ENCODE measurements around the gene DHDH. TPM values are rescaled to one million over a fixed set of nuclear protein-coding genes. Genes with fewer than 3 reads are reported as not detected.
A peak's percentile ranks its signal among the peaks of the same experiment; 100 is the strongest.
"Not testable (repeated sequence)": the region's sequence is repeated elsewhere in the genome, so short reads cannot be mapped to it uniquely, and the experiment has no call there.

The DHDH gene
- total RNA-seq, 6 donors from 2014 or later: 1.9 to 6.3 (median 2.8) TPM

DNA sequence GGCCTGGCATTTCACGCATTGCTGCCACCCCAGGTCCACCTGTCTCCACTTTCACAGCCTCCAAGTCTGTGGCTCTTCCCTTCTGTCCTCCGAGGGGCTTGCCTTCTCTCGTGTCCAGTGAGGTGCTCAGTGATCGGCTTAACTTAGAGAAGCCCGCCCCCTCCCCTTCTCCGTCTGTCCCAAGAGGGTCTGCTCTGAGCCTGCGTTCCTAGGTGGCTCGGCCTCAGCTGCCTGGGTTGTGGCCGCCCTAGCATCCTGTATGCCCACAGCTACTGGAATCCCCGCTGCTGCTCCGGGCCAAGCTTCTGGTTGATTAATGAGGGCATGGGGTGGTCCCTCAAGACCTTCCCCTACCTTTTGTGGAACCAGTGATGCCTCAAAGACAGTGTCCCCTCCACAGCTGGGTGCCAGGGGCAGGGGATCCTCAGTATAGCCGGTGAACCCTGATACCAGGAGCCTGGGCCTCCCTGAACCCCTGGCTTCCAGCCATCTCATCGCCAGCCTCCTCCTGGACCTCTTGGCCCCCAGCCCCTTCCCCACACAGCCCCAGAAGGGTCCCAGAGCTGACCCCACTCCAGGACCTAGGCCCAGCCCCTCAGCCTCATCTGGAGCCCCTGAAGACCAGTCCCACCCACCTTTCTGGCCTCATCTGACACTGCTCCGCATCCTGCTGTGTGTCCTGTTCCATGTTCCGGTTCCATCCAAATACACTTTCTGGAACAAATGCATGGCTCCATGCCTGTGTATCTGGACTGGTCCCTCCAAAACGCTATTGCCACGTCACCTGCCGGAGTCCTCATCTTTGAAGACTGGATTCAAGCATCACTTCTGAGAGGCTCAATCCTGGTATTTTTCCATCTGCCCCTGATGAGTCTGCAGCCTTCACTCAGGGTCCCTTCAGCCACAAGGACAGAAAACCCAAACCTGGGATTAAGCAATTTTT is 10.7 kb upstream of the DHDH start:
- TF ChIP-seq POLR2A (IDR thresholded peaks at IDR 0.05) (no peak), EP300 (IDR thresholded peaks at IDR 0.05) (no peak), POLR2AphosphoS5 (IDR thresholded peaks at IDR 0.05) (no peak), CTCF (IDR thresholded peaks at IDR 0.05) (no peak)
- ATAC-seq (ENCODE audit: low FRiP score in 2 of 2) (no peak), DNase-seq (no peak)
- Histone ChIP-seq H3K27ac (no peak overlapping the region), H3K4me3 (no peak overlapping the region), H3K36me3 (peaks cover 7 to 58% (median 46%) of the 10 kb centered on the region in 4 donors), H3K4me1 (peaks cover 0 to 13% (median 10%) of the 10 kb centered on the region in 4 donors), H3K27me3 (no peaks in the 10 kb centered on the region), H3K9me3 (no peaks in the 10 kb centered on the region)
- WGBS, 2 donors: 90 to 97% methylated on average over 15 to 17 of the region's 18 CpGs

- Histone ChIP-seq H3K27ac (peak overlapping the region in 3 of 4 donors; percentile 53 to 73 (median 68)), H3K4me3 (no peak overlapping the region), H3K4me1 (peaks cover 0 to 14% (median 11%) of the 10 kb centered on the region in 4 donors), H3K36me3 (peaks cover 7 to 33% (median 26%) of the 10 kb centered on the region in 4 donors), H3K9me3 (no peaks in the 10 kb centered on the region), H3K27me3 (no peaks in the 10 kb centered on the region)
- ATAC-seq (ENCODE audit: low FRiP score in 2 of 2) (peak in 1 of 2 donors; percentile 38), DNase-seq (peak in 1 of 2 donors; percentile 43)
- TF ChIP-seq POLR2A (IDR thresholded peaks at IDR 0.05) (no peak), POLR2AphosphoS5 (IDR thresholded peaks at IDR 0.05) (no peak), CTCF (IDR thresholded peaks at IDR 0.05) (no peak), EP300 (IDR thresholded peaks at IDR 0.05) (no peak)
- 71 to 79% methylated on average over 7 to 11 of the region's 11 CpGs for WGBS, 2 donors
These were observed 8.2 kb upstream of the DHDH start for GRCh38 chr19:48925240-48925843.

- H3K4me3 ChIP-seq; DNase-seq; H3K9me3 ChIP-seq; ATAC-seq (ENCODE audit: low FRiP score in 2 of 2); H3K27me3 ChIP-seq: not testable (repeated sequence)
- Histone ChIP-seq H3K27ac (peak overlapping the region in 3 of 4 donors; percentile 53 to 73 (median 68)), H3K36me3 (peaks cover 4 to 28% (median 23%) of the 10 kb centered on the region in 4 donors), H3K4me1 (peaks cover 0 to 14% (median 11%) of the 10 kb centered on the region in 4 donors)
- 82 to 85% methylated on average over 8 of the region's 8 CpGs for WGBS, 2 donors
These were observed 7.6 kb upstream of the DHDH start for GRCh38 chr19:48925890-48926289.

DNA sequence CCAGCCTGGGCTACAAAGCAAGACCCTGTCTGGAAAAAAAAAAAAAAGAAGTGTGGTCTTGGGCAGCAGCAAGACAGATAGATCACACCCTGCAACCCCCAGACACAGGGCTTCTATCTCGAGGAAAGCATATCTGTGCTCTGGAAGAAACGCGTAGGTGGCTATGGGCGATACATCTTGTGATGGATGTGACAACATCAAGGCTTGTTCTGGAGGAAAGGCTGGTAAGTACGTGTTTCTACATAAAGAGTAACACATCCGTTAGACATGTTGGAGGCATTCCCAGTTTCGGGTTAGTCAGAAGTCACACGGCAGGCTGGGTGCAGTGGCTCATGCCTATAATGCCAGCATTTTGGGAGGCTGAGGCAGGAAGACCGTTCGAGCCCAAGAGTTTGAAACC is 6.6 kb upstream of the DHDH start:
- H3K27me3 ChIP-seq: no peaks in the 10 kb centered on the region
- peak; percentile 78 to 84 for ATAC-seq (ENCODE audit: low FRiP score in 2 of 2)
- H3K4me3 ChIP-seq: no peak overlapping the region
- TF ChIP-seq EP300 (IDR thresholded peaks at IDR 0.05) (peak in 1 of 4 donors; percentile 98), POLR2AphosphoS5 (IDR thresholded peaks at IDR 0.05) (peak; percentile 64 to 68), CTCF (IDR thresholded peaks at IDR 0.05) (no peak), POLR2A (IDR thresholded peaks at IDR 0.05) (peak in 1 of 4 donors; percentile 69)
- H3K4me1 ChIP-seq: peaks cover 0 to 14% (median 11%) of the 10 kb centered on the region in 4 donors
- DNase-seq: peak in 1 of 2 donors; percentile 90
- H3K36me3 ChIP-seq: peaks cover 0 to 17% (median 13%) of the 10 kb centered on the region in 4 donors
- no peaks in the 10 kb centered on the region for H3K9me3 ChIP-seq
- WGBS, 2 donors: 6 to 23% methylated on average over 9 to 10 of the region's 10 CpGs
- H3K27ac ChIP-seq: peak overlapping the region in 3 of 4 donors; percentile 66 to 73 (median 68)

DNA sequence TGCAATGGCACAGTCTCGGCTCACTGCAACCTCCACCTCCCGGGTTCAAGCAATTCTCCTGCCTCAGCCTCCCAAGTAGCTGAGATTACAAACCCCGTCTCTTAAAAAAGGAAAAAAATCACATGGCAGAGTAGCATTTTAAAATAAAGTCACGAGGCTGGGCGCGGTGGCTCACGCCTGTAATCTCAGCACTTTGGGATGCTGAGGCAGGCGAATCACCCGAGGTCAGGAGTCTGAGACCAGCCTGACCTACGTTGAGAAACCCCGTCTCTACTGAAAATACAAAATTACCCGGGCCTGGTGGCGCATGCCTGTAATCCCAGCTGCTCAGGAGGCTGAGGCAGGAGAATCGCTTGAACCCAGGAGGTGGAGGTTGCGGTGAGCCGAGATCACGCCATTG is 5.8 kb upstream of the DHDH start:
- not testable (repeated sequence) for H3K36me3 ChIP-seq; ATAC-seq (ENCODE audit: low FRiP score in 2 of 2); H3K9me3 ChIP-seq; H3K27me3 ChIP-seq; H3K4me3 ChIP-seq
- Histone ChIP-seq H3K27ac (peak overlapping the region in 3 of 4 donors; percentile 66 to 73 (median 68)), H3K4me1 (peaks cover 0 to 14% (median 11%) of the 10 kb centered on the region in 4 donors)
- TF ChIP-seq POLR2A (IDR thresholded peaks at IDR 0.05): peak in 1 of 4 donors; percentile 16
- DNase-seq: peak in 1 of 2 donors; percentile 52
- WGBS, 2 donors: 78 to 83% methylated on average over 17 of the region's 17 CpGs

All from upper lobe of left lung (tissue), 6 donors.